Measurements from ENCODE around the gene RGS7.

The RGS7 gene

GRCh38 chr1:241356187-241356518 lies 852 bp downstream of the RGS7 start:
- no peak for DNase-seq (ENCODE audit: extremely low read depth, low read depth)
- no peak for TF ChIP-seq CTCF (IDR thresholded peaks at IDR 0.05; ENCODE audit: low read depth, low read length)

GRCh38 chr1:241355311-241356010 lies 1.5 kb downstream of the RGS7 start:
- TF ChIP-seq CTCF (IDR thresholded peaks at IDR 0.05; ENCODE audit: low read depth, low read length): no peak
- no peak for DNase-seq (ENCODE audit: extremely low read depth, low read depth)

- no peak for DNase-seq (ENCODE audit: extremely low read depth, low read depth)
- no peak for TF ChIP-seq CTCF (IDR thresholded peaks at IDR 0.05; ENCODE audit: low read depth, low read length)
Observed at GRCh38 chr1:241352401-241352800, 4.6 kb downstream of the RGS7 start.

GRCh38 chr1:241351841-241352240 lies 5.2 kb downstream of the RGS7 start:
- no peak for TF ChIP-seq CTCF (IDR thresholded peaks at IDR 0.05; ENCODE audit: low read depth, low read length)
- DNase-seq (ENCODE audit: extremely low read depth, low read depth): no peak

- DNase-seq (ENCODE audit: extremely low read depth, low read depth): no peak
- TF ChIP-seq CTCF (IDR thresholded peaks at IDR 0.05; ENCODE audit: low read depth, low read length): no peak
Observed at GRCh38 chr1:241343956-241344355, 13.0 kb downstream of the RGS7 start.

- DNase-seq (ENCODE audit: extremely low read depth, low read depth): no peak
- TF ChIP-seq CTCF (IDR thresholded peaks at IDR 0.05; ENCODE audit: low read depth, low read length): no peak
Observed at GRCh38 chr1:241336335-241336734, 20.7 kb downstream of the RGS7 start.

- no peak for DNase-seq (ENCODE audit: extremely low read depth, low read depth)
- no peak for TF ChIP-seq CTCF (IDR thresholded peaks at IDR 0.05; ENCODE audit: low read depth, low read length)
Observed at GRCh38 chr1:241332987-241333386, 24.0 kb downstream of the RGS7 start.
